DND-41 (cell line): Measurements from ENCODE around the gene SLC45A1.

ENCODE experiments used
- ATAC-seq: fragments of 200-7000 bp; cut with Tn5 transposase; 3 replicates; pipeline ENCODE4 v1.9.1; 2021; ENCODE audit warnings: low read depth; ENCODE audit not compliant: insufficient read depth
- DNase-seq: peaks from one replicate; pipeline ENCODE4 v3.0.0-alpha.2; 2020
- H2AFZ ChIP-seq: 2 replicates; pipeline ENCODE4 v1.6.0; 2012; ENCODE audit warnings: low read depth, low read length
- H3K27ac ChIP-seq: 2 replicates; pipeline ENCODE4 v1.5.1; 2012; ENCODE audit warnings: low read length, inconsistent platforms
- H3K27me3 ChIP-seq: fragments of 200-600 bp; sonication (generic); 2 replicates; pipeline ENCODE4 v1.6.0; 2012; ENCODE audit warnings: low read length, mild to moderate bottlenecking, inconsistent platforms; ENCODE audit not compliant: insufficient read depth, poor library complexity
- H3K36me3 ChIP-seq: 2 replicates; pipeline ENCODE4 v1.5.1; 2012; ENCODE audit warnings: low read length, inconsistent platforms; ENCODE audit not compliant: insufficient read depth
- H3K4me1 ChIP-seq: 2 replicates; pipeline ENCODE4 v1.5.1; 2012; ENCODE audit warnings: mild to moderate bottlenecking, low read length; ENCODE audit not compliant: insufficient read depth
- H3K4me2 ChIP-seq: 2 replicates; pipeline ENCODE4 v1.6.0; 2012; ENCODE audit warnings: mild to moderate bottlenecking, moderate library complexity, low read length, inconsistent platforms; ENCODE audit not compliant: insufficient read depth
- H3K4me3 ChIP-seq, 2 experiments: fragments of 200-600 bp in 1 of 2; shearing (Covaris generic) in 1 of 2; 2 replicates each; pipeline ENCODE4 v1.5.1; 2012 to 2016; ENCODE audit warnings: inconsistent platforms in 2 of 2, low read length in 2 of 2, mild to moderate bottlenecking in 2 of 2, low read depth in 1 of 2, moderate library complexity in 1 of 2
- H3K79me2 ChIP-seq: 2 replicates; pipeline ENCODE4 v1.6.0; 2012; ENCODE audit warnings: low read length, inconsistent platforms; ENCODE audit not compliant: insufficient read depth
- H3K9ac ChIP-seq: 2 replicates; pipeline ENCODE4 v1.6.0; 2012; ENCODE audit warnings: low read depth, mild to moderate bottlenecking, inconsistent platforms, low read length, moderate library complexity
- H3K9me3 ChIP-seq: 2 replicates; pipeline ENCODE4 v1.5.1; 2012; ENCODE audit warnings: low read length, moderate library complexity, mild to moderate bottlenecking, inconsistent platforms; ENCODE audit not compliant: insufficient read depth, severe bottlenecking
- H4K20me1 ChIP-seq: 2 replicates; pipeline ENCODE4 v1.6.0; 2012; ENCODE audit warnings: low read length; ENCODE audit not compliant: insufficient read depth
- CTCF ChIP-seq: IDR thresholded peaks from 2 replicates; pipeline ENCODE4 v1.5.1; 2012; ENCODE audit warnings: borderline replicate concordance, low read length, moderate library complexity, mild to moderate bottlenecking; ENCODE audit not compliant: poor library complexity, severe bottlenecking; ENCODE audit errors: extremely low read depth
- EZH2 ChIP-seq: IDR thresholded peaks from 3 replicates; pipeline ENCODE4 v1.6.1; 2012; ENCODE audit warnings: borderline replicate concordance, low read depth, mild to moderate bottlenecking, moderate library complexity, low read length, inconsistent platforms; ENCODE audit not compliant: severe bottlenecking

The SLC45A1 gene

DNA sequence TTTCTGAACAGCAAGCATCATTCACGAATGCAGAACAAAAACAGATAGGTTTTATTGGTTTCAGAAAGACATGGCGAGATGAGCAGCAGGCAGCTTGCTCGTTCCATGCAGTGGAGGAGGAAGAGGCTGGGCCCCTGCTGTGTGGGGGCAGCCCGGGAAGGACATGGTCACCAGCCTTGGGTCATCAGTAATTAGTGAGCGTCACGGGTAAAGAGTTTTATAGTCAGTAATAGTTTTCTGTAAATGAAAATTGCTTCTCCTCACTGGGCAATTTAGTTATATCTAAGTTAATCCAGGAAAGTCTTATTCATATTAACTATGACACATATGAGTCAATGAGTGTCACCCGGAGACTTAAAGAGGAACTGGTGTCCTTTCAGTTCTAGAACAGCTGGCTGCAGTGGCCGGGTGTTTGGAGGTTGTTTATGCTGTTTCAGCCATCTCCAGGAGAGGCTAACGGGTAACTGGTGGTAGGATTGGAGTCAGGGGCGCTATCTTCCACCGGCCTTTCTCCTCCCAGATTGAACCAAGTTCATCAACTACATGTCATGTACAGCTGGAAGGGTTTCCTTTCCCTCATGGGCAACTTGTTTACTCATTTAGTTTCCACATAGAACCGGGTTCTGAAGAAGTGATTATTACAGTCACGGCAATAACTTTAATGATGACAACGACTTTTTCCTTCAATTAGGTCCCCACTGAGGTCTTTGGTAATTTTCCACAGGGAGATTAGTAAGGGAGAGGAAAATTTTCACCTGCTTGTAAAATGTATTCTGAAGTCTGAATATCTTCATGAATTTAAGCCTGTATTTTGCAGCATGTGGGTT lies 34.6 kb upstream of the SLC45A1 start:
- DNase-seq (no peak), ATAC-seq (no peak)
- H4K20me1 ChIP-seq: no peaks in the 10 kb centered on the region
- H3K27ac ChIP-seq: no peak overlapping the region
- TF ChIP-seq EZH2: no peak
- TF ChIP-seq CTCF: no peak
- H3K9ac ChIP-seq: no peak overlapping the region
- H3K79me2 ChIP-seq: no peaks in the 10 kb centered on the region
- no peaks in the 10 kb centered on the region for H3K9me3 ChIP-seq
- H3K36me3 ChIP-seq: no peaks in the 10 kb centered on the region
- H3K4me2 ChIP-seq: no peak overlapping the region
- H3K4me3 ChIP-seq: no peak overlapping the region
- H3K27me3 ChIP-seq: peaks cover 8% of the 10 kb centered on the region
- no peak overlapping the region for H2AFZ ChIP-seq
- H3K4me1 ChIP-seq: no peaks in the 10 kb centered on the region

GRCh38 chr1:8284127-8284526 lies 33.8 kb upstream of the SLC45A1 start:
- no peaks in the 10 kb centered on the region for H3K79me2 ChIP-seq
- no peak for ATAC-seq
- no peak overlapping the region for H2AFZ ChIP-seq
- no peaks in the 10 kb centered on the region for H3K9me3 ChIP-seq
- no peak overlapping the region for H3K4me2 ChIP-seq
- no peak overlapping the region for H3K9ac ChIP-seq
- no peaks in the 10 kb centered on the region for H3K36me3 ChIP-seq
- no peak overlapping the region for H3K27ac ChIP-seq
- no peaks in the 10 kb centered on the region for H3K4me1 ChIP-seq
- H3K27me3 ChIP-seq: peaks cover 8% of the 10 kb centered on the region
- no peak for TF ChIP-seq CTCF
- no peak for TF ChIP-seq EZH2
- H4K20me1 ChIP-seq: no peaks in the 10 kb centered on the region
- DNase-seq: no peak
- H3K4me3 ChIP-seq: no peak overlapping the region

- Histone ChIP-seq H3K4me3 (no peak overlapping the region), H4K20me1 (no peaks in the 10 kb centered on the region), H3K9ac (no peak overlapping the region), H3K9me3 (no peaks in the 10 kb centered on the region), H3K4me2 (no peak overlapping the region), H3K4me1 (no peaks in the 10 kb centered on the region), H3K27ac (no peak overlapping the region), H3K36me3 (no peaks in the 10 kb centered on the region), H3K79me2 (no peaks in the 10 kb centered on the region), H3K27me3 (peaks cover 8% of the 10 kb centered on the region), H2AFZ (no peak overlapping the region)
- no peak for DNase-seq
- ATAC-seq: no peak
- no peak for TF ChIP-seq CTCF
- no peak for TF ChIP-seq EZH2
Measured at GRCh38 chr1:8285103-8285502, 32.8 kb upstream of the SLC45A1 start.
